8988T (cell line): ENCODE data around the gene MAP3K14.

Experiments used
- DNase-seq: peaks from one replicate; pipeline ENCODE4 v3.0.0; 2011

The MAP3K14 gene

DNA sequence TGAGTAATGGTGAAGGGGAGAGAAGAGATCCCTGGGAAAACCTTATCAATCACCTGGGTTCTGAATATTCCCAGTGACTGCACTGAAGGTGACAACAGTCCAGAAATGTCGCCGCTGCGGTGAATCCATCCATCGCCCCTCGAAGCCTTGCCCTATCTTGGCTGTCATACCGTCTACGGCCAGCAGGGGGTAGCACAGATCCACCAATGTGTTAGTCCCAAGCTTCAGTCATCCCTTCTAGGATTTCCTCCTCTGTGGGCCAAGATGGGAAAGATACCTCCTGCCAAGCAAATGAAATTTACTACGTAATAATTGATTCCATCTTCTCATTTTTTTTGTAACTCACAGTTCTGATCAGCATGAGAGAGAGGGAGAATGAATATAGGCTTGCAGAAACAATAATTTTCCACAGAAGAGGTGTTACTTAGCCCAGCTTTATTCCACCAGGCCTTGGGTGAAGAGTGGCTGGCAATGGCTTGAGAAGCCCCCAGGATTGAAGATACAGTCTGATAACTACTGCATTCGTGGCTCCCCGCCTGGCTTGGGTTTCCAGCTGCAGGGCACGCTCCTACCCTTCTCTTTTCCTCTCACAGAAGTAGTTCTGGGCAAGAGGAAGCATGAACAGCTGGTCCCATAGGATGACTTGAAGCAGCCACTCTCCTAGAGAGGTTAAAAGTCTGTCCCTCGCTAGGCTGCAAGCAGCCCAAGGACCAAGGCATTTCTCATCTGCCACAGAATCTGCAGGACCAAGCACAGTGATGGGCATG lies 97.7 kb downstream of the MAP3K14 start:
- DNase-seq: peak; percentile 63
